Measurements from ENCODE around the gene PRDX1.
"Not testable (repeated sequence)": the region's sequence is repeated elsewhere in the genome, so short reads cannot be mapped to it uniquely, and the experiment has no call there.

PRDX1 gene

GRCh38 chr1:45531873-45532272 lies 10.2 kb upstream of the PRDX1 start:
- Histone ChIP-seq H3K36me3 (no peaks in the 10 kb centered on the region), H3K9me3 (no peaks in the 10 kb centered on the region), H3K4me1 (ENCODE audit: control insufficient read depth in 1 of 2, insufficient read depth in 1 of 2, low read depth in 1 of 2, low read length in 1 of 2) (no peaks in the 10 kb centered on the region), H3K27ac (no peak overlapping the region), H3K4me3 (ENCODE audit: low read depth in 1 of 2, low read length in 1 of 2) (no peak overlapping the region), H3K27me3 (peaks cover 22% of the 10 kb centered on the region)
- TF ChIP-seq, protein P1, sequence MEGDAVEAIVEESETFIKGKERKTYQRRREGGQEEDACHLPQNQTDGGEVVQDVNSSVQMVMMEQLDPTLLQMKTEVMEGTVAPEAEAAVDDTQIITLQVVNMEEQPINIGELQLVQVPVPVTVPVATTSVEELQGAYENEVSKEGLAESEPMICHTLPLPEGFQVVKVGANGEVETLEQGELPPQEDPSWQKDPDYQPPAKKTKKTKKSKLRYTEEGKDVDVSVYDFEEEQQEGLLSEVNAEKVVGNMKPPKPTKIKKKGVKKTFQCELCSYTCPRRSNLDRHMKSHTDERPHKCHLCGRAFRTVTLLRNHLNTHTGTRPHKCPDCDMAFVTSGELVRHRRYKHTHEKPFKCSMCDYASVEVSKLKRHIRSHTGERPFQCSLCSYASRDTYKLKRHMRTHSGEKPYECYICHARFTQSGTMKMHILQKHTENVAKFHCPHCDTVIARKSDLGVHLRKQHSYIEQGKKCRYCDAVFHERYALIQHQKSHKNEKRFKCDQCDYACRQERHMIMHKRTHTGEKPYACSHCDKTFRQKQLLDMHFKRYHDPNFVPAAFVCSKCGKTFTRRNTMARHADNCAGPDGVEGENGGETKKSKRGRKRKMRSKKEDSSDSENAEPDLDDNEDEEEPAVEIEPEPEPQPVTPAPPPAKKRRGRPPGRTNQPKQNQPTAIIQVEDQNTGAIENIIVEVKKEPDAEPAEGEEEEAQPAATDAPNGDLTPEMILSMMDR (IDR thresholded peaks at IDR 0.05), result no peak

DNA sequence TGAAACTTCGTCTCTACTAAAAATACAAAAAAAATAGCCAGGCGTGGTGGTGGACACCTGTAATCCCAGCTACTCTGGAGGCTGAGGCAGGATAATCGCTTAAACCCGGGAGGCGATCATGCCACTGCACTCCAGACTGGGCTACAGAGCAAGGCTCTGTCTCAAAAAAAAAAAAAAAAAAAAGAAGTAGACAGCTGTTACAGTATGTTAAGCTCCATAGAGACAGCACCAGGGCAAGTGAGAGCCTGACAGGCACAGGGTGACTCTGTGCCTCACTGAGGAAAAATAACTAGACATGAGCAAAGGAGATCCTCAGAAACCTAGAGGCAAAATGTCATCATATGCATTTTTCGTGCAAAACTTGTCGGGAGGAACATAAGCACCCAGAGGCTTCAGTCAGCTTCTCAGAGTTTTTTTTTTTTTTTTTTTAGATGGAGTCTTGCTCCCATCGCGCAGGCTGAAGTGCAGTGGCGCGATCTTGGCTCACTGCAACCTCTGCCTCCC lies 9.0 kb upstream of the PRDX1 start:
- no peaks in the 10 kb centered on the region for H3K4me1 ChIP-seq (ENCODE audit: control insufficient read depth in 1 of 2, insufficient read depth in 1 of 2, low read depth in 1 of 2, low read length in 1 of 2)
- no peaks in the 10 kb centered on the region for H3K36me3 ChIP-seq
- TF ChIP-seq, protein P1 (IDR thresholded peaks at IDR 0.05), result no peak
- no peak overlapping the region for H3K4me3 ChIP-seq (ENCODE audit: low read depth in 1 of 2, low read length in 1 of 2)
- peaks cover 22% of the 10 kb centered on the region for H3K27me3 ChIP-seq
- no peaks in the 10 kb centered on the region for H3K9me3 ChIP-seq
- H3K27ac ChIP-seq, result no peak overlapping the region

GRCh38 chr1:45526135-45526644 lies 4.5 kb upstream of the PRDX1 start:
- no peak overlapping the region for H3K4me3 ChIP-seq (ENCODE audit: low read depth in 1 of 2, low read length in 1 of 2)
- no peaks in the 10 kb centered on the region for H3K9me3 ChIP-seq
- H3K4me1 ChIP-seq (ENCODE audit: control insufficient read depth in 1 of 2, insufficient read depth in 1 of 2, low read depth in 1 of 2, low read length in 1 of 2), result peaks cover 9 to 11% of the 10 kb centered on the region in 2 experiments
- H3K36me3 ChIP-seq, result no peaks in the 10 kb centered on the region
- H3K27ac ChIP-seq, result no peak overlapping the region
- TF ChIP-seq, protein P1 (IDR thresholded peaks at IDR 0.05), result no peak
- peaks cover 62% of the 10 kb centered on the region for H3K27me3 ChIP-seq

- H3K9me3 ChIP-seq; H3K4me3 ChIP-seq (ENCODE audit: low read depth in 1 of 2, low read length in 1 of 2); H3K27ac ChIP-seq; H3K36me3 ChIP-seq: not testable (repeated sequence)
- H3K4me1 ChIP-seq (ENCODE audit: control insufficient read depth in 1 of 2, insufficient read depth in 1 of 2, low read depth in 1 of 2, low read length in 1 of 2), result peaks cover 15 to 18% of the 10 kb centered on the region in 2 experiments
- H3K27me3 ChIP-seq, result peaks cover 84% of the 10 kb centered on the region
Measured at GRCh38 chr1:45523975-45524374, 2.3 kb upstream of the PRDX1 start.

- H3K36me3 ChIP-seq; H3K4me3 ChIP-seq (ENCODE audit: low read depth in 1 of 2, low read length in 1 of 2); H3K27ac ChIP-seq; H3K9me3 ChIP-seq: not testable (repeated sequence)
- H3K27me3 ChIP-seq, result peaks cover 89% of the 10 kb centered on the region
- peaks cover 15 to 18% of the 10 kb centered on the region in 2 experiments for H3K4me1 ChIP-seq (ENCODE audit: control insufficient read depth in 1 of 2, insufficient read depth in 1 of 2, low read depth in 1 of 2, low read length in 1 of 2)
Measured at GRCh38 chr1:45523516-45523915, 1.8 kb upstream of the PRDX1 start.

DNA sequence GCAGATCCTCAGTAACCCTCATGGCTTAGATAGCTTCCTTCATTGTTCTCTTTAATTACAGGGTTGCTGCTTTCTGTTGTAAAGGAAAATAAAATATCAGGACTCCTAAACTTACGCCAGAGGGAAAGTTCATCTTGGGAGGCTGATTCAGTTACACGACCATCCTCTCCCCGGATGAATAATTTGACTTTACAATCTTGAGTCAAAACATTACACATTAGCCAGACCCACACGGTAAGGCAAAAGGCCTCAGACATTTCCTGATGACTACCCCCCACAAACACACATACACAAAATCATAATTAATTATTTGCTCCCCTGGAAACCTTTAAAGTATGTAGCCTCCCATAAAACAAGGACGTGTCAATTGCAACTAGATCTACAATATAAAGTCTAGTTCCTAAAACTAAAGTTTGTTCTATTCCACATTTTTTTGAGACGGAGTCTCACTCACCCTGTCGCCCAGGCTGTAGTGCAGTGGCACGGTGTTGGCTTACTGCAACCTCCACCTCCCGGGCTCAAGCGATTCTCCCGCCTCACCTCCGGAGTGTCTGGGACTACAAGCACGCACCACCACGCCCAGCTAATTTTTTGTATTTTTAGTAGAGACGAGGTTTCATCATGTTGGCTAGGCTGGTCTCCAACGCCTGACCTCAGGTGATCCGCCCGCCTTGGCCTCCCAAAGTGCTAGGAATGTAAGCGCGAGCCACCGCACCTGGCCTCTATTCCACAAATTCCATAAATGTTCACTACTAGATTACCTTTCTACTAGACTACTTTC lies 830 bp upstream of the PRDX1 start:
- TF ChIP-seq, protein P1 (IDR thresholded peaks at IDR 0.05), result no peak
- Histone ChIP-seq H3K9me3 (no peaks in the 10 kb centered on the region), H3K4me3 (ENCODE audit: low read depth in 1 of 2, low read length in 1 of 2) (peak overlapping the region; percentile 67 to 70), H3K4me1 (ENCODE audit: control insufficient read depth in 1 of 2, insufficient read depth in 1 of 2, low read depth in 1 of 2, low read length in 1 of 2) (peaks cover 15 to 18% of the 10 kb centered on the region in 2 experiments), H3K27me3 (peaks cover 87% of the 10 kb centered on the region), H3K36me3 (no peaks in the 10 kb centered on the region), H3K27ac (no peak overlapping the region)

- not testable (repeated sequence) for H3K9me3 ChIP-seq; H3K27ac ChIP-seq; H3K4me3 ChIP-seq (ENCODE audit: low read depth in 1 of 2, low read length in 1 of 2); H3K36me3 ChIP-seq
- Histone ChIP-seq H3K4me1 (ENCODE audit: control insufficient read depth in 1 of 2, insufficient read depth in 1 of 2, low read depth in 1 of 2, low read length in 1 of 2) (peaks cover 15 to 18% of the 10 kb centered on the region in 2 experiments), H3K27me3 (peaks cover 64% of the 10 kb centered on the region)
Measured at GRCh38 chr1:45519774-45520173, 1.9 kb downstream of the PRDX1 start.

Data from neutrophil (primary cell).